Effector memory CD4-positive, alpha-beta T cell (primary cell): ENCODE data around the gene NXPH4.
A peak's percentile ranks its signal among the peaks of the same experiment; 100 is the strongest.

Source experiments
- DNase-seq, 3 donors: peaks; one replicate each; pipeline ENCODE4 v3.0.0-alpha.2; 2020
- H3K27ac ChIP-seq: 2 replicates; pipeline ENCODE4 v1.7.0; 2013; ENCODE audit warnings: mild to moderate bottlenecking, low read length, moderate library complexity; ENCODE audit not compliant: insufficient read depth, poor library complexity, severe bottlenecking
- H3K27me3 ChIP-seq: replicated peaks from 2 replicates; pipeline ENCODE4 v1.7.0; 2013; ENCODE audit warnings: mild to moderate bottlenecking, low read length; ENCODE audit not compliant: insufficient read depth, control insufficient read depth, poor library complexity, severe bottlenecking
- H3K36me3 ChIP-seq: 2 replicates; pipeline ENCODE4 v1.7.0; 2013; ENCODE audit warnings: mild to moderate bottlenecking, low read length, moderate library complexity; ENCODE audit not compliant: control insufficient read depth, insufficient read depth
- H3K4me1 ChIP-seq: 2 replicates; pipeline ENCODE4 v1.7.0; 2013; ENCODE audit warnings: low read length, mild to moderate bottlenecking; ENCODE audit not compliant: control insufficient read depth, insufficient read depth, poor library complexity, severe bottlenecking
- H3K4me3 ChIP-seq: 2 replicates; pipeline ENCODE4 v1.7.0; 2013; ENCODE audit warnings: low read length, low read depth, mild to moderate bottlenecking; ENCODE audit not compliant: insufficient read depth, poor library complexity, severe bottlenecking
- H3K9me3 ChIP-seq: 2 replicates; pipeline ENCODE4 v1.7.0; 2013; ENCODE audit warnings: mild to moderate bottlenecking, low read length, moderate library complexity; ENCODE audit not compliant: control insufficient read depth

Gene NXPH4

GRCh38 chr12:57209916-57210315 is 6.7 kb upstream of the NXPH4 start:
- Histone ChIP-seq H3K27ac (no peak overlapping the region), H3K4me1 (peaks cover 16% of the 10 kb centered on the region), H3K9me3 (no peaks in the 10 kb centered on the region), H3K36me3 (no peaks in the 10 kb centered on the region), H3K4me3 (no peak overlapping the region), H3K27me3 (peaks cover 15% of the 10 kb centered on the region)
- DNase-seq: no peak

- H3K36me3 ChIP-seq: no peaks in the 10 kb centered on the region
- peaks cover 21% of the 10 kb centered on the region for H3K4me1 ChIP-seq
- H3K9me3 ChIP-seq: no peaks in the 10 kb centered on the region
- no peak overlapping the region for H3K27ac ChIP-seq
- H3K27me3 ChIP-seq: peaks cover 21% of the 10 kb centered on the region
- DNase-seq: no peak
- H3K4me3 ChIP-seq: no peak overlapping the region
Measured at GRCh38 chr12:57210461-57210860, 6.1 kb upstream of the NXPH4 start.

GRCh38 chr12:57210926-57211692 is 5.5 kb upstream of the NXPH4 start:
- Histone ChIP-seq H3K4me3 (no peak overlapping the region), H3K4me1 (peaks cover 28% of the 10 kb centered on the region), H3K9me3 (no peaks in the 10 kb centered on the region), H3K27ac (no peak overlapping the region), H3K36me3 (no peaks in the 10 kb centered on the region), H3K27me3 (peaks cover 27% of the 10 kb centered on the region)
- no peak for DNase-seq

GRCh38 chr12:57211791-57212700 is 4.5 kb upstream of the NXPH4 start:
- Histone ChIP-seq H3K27me3 (peaks cover 35% of the 10 kb centered on the region), H3K36me3 (no peaks in the 10 kb centered on the region), H3K4me3 (no peak overlapping the region), H3K9me3 (no peaks in the 10 kb centered on the region), H3K4me1 (peaks cover 35% of the 10 kb centered on the region), H3K27ac (no peak overlapping the region)
- no peak for DNase-seq

GRCh38 chr12:57212701-57213057 is 3.9 kb upstream of the NXPH4 start:
- Histone ChIP-seq H3K9me3 (no peaks in the 10 kb centered on the region), H3K4me1 (peaks cover 41% of the 10 kb centered on the region)

GRCh38 chr12:57213058-57213715 is 3.4 kb upstream of the NXPH4 start:
- no peaks in the 10 kb centered on the region for H3K36me3 ChIP-seq
- H3K4me3 ChIP-seq: no peak overlapping the region

More at GRCh38 chr12:57212701-57213057, 3.9 kb upstream of the NXPH4 start:
- Histone ChIP-seq H3K36me3 (no peaks in the 10 kb centered on the region), H3K27ac (no peak overlapping the region), H3K27me3 (peaks cover 41% of the 10 kb centered on the region), H3K4me3 (no peak overlapping the region)
- no peak for DNase-seq

GRCh38 chr12:57213763-57214397 is 2.7 kb upstream of the NXPH4 start:
- Histone ChIP-seq H3K36me3 (no peaks in the 10 kb centered on the region), H3K9me3 (no peaks in the 10 kb centered on the region), H3K4me1 (peaks cover 41% of the 10 kb centered on the region), H3K27me3 (peaks cover 53% of the 10 kb centered on the region), H3K27ac (no peak overlapping the region), H3K4me3 (no peak overlapping the region)
- DNase-seq: no peak

More at GRCh38 chr12:57213058-57213715, 3.4 kb upstream of the NXPH4 start:
- H3K9me3 ChIP-seq: no peaks in the 10 kb centered on the region
- peaks cover 46% of the 10 kb centered on the region for H3K27me3 ChIP-seq
- no peak overlapping the region for H3K27ac ChIP-seq
- peak; percentile 69 to 76 (median 74) for DNase-seq
- H3K4me1 ChIP-seq: peaks cover 41% of the 10 kb centered on the region

- Histone ChIP-seq H3K27ac (no peak overlapping the region), H3K36me3 (no peaks in the 10 kb centered on the region), H3K4me1 (peaks cover 41% of the 10 kb centered on the region), H3K9me3 (no peaks in the 10 kb centered on the region), H3K27me3 (peaks cover 58% of the 10 kb centered on the region), H3K4me3 (no peak overlapping the region)
- DNase-seq: peak in 2 of 3 donors; percentile 29 to 54
Measured at GRCh38 chr12:57214398-57214781, 2.2 kb upstream of the NXPH4 start.

- H3K36me3 ChIP-seq: no peaks in the 10 kb centered on the region
- H3K9me3 ChIP-seq: no peaks in the 10 kb centered on the region
- peaks cover 41% of the 10 kb centered on the region for H3K4me1 ChIP-seq
- H3K4me3 ChIP-seq: no peak overlapping the region
- no peak for DNase-seq
- H3K27ac ChIP-seq: no peak overlapping the region
- peaks cover 64% of the 10 kb centered on the region for H3K27me3 ChIP-seq
Measured at GRCh38 chr12:57215065-57215464, 1.5 kb upstream of the NXPH4 start.
